GM18868 (cell line): ENCODE measurements around the gene ITGA2B.
"Not testable (repeated sequence)": the region's sequence is repeated elsewhere in the genome, so short reads cannot be mapped to it uniquely, and the experiment has no call there.

Source experiments
- ATAC-seq: cut with Tn5 transposase; IDR thresholded peaks from one replicate; pipeline ENCODE4 v1.9.1; 2021; ENCODE audit warnings: mild to moderate bottlenecking, moderate library complexity; ENCODE audit not compliant: unreplicated experiment

ITGA2B gene

DNA sequence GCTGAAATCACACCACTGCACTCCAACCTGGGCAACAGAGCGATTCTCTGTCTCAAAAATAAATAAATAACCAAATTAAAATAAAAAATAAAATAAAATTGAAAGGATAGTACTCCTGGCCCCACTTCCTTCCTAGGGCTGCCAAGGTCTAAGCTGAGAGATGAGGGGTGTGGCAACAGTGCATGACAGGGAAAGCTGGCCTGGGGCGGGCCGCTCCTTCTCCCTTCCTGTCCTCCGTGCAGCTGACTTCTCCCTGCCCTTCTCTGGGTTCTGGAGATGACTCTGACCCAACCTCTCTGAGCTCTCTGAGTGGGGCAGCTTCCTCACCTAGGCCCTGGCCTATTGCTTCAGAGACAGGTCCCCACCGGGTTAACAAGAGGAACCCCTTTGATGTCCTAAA lies 56.1 kb downstream of the ITGA2B start:
- ATAC-seq, result no peak

DNA sequence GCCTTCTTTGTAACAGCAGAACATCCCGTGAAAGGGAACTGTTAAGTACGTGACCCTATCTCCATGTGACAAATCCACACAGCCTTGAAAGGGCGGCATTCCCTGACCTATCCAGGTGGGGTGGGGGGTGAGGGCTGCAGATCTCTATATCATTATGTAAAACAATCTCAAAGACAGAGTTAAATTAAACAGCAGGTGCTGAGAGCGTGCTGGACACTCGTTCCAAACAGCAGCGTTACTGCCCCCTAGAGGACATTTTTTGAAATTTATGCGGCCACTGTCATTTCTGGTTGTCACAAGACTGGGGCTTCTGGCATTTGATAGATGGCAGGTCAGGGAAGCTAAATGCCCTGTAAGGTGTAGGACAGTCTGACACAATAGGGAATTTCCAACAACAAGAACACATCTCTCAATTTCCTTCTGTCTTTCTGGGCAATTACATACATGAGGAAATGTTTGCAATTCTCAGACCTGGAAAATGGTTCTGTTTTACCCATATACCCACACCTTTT lies 58.1 kb downstream of the ITGA2B start:
- ATAC-seq, result no peak

DNA sequence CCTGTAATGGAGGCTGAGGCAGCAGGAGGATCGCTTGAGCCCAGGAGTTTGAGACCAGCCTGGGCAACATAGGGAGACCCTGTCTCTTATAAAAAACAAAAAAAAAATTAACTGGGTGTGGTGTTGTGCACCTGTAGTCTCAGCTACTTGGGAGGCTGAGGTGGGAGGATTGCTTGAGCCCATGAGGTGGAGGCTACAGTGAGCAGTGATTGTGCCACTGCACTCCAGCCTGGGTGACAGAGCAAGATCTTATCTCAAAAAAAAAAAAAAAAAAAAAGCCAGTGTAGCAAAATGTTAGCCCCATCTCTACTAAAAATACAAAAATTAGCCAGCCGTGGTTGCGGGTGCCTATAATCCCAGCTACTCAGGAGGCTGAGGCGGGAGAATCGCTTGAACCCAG lies 59.2 kb downstream of the ITGA2B start:
- not testable (repeated sequence) for ATAC-seq

DNA sequence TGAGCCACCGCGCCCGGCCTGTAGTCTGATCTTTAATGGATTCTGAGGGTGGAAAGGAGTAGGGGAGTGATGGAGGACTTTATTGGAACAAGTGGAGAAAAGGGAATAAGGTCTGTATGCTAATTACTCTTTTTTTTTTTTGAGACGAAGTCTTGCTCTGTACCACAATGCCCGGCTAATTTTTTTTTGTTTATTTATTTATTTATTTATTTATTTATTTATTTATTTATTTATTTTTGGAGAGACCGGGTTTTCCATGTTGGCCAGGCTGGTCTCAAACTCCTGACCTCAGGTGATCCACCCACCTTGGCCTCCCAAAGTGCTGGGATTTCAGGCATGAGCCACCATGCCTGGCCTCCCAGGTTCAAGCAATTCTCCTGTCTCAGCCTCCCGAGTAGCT lies 59.9 kb downstream of the ITGA2B start:
- ATAC-seq, result not testable (repeated sequence)

DNA sequence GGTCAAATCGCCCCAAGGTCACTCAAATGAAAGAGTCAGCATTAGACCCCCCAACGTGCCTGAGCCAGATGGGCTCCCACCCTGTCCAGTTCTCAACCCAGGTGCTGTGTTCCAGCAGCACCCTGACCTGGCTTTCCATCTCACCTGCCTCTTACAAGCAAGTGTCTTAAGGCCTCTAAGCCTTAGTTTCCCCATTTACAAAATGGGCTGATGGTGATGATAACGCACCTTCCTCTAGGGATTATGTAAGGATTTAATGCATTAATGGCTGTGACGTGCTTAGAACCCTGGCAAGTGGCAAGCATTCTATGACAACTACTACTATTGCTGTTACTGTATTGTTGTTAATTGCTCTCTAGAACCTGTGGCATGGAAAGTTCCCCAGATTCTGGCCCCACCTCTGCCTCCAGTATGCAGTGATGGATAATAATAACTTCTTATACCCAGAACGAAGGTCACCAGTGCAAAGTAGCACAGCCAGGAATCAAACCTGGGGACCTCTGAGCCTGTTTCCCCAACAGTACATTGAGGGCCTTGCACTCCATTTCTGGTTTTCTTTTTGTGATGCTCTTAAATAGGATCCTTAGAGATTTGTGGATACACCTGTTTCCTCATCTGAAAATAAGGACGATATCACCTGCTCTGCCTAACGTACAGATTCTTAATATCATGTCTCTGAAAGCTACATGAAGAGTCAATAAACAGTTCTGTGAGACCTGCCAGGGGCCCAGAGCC lies 61.6 kb downstream of the ITGA2B start:
- ATAC-seq, result no peak

DNA sequence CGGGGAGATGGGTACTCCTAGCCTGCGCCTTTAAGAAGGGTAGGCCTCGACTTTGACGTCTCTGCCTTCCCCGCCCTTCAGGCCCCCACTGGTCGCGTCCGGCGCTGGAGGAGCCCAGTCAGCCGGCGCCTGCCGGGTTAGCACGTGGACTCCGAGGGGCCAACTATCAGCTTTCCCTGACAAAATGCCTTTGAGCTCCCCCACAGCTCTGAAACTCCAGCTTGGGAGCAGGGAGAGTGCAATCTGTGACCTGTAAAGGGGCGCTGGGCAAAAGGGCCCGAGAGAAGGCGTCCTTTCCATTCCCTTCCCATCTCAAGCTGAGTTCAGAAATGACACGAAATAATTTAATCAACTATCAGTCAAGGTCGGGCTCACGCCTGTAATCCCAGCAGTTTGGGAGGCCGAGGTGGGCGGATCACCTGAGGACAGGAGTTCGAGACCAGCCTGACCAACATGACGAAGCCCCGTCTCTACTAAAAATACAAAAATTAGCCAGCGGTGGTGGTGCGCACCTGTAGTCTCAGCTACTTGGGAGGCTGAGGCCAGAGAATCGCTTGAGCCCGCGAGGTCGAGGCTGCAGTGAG lies 62.5 kb downstream of the ITGA2B start:
- ATAC-seq, result peak; percentile 51

DNA sequence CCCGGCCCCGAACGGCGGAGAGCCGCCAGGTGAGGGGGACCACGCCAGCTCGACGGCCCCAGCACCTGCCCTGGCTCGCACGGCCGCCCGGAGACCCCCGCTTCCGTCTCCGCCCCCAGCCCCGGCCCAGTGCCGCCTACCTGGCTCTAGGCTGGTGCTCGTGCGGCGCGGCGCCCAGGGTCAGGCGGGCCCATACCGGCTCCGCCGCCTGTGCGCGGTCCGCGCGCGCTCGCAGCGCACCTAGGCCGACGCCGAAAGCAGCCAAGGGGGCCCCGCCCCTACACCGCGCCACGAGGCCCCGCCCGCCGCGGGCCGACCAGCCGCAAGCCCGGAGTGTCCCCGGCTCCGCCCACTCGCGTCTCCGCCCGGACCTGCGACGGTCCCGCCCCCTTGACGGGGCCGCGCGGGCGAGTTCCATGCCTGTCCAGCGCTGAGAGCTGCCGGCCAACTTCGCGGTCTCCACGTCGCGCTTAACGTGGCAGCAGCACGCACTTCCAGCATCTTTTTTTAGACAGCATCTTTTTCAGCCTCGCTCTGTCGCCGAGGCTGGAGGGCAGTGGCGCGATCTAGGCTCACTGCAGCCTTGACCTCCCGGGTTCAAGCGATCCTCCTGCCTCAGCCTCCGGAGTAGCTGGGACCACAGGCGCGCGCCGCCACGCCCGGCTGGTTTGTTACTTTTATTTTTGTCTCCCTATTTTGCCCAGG lies 64.7 kb downstream of the ITGA2B start, which contains the start of gene SLC25A39:
Gene SLC25A39, minus strand, starts transcription at position 253 of the 705 bp plus-strand sequence. CDS start 1,261 bp downstream, outside the sequence.
- peak; percentile 65 for ATAC-seq

DNA sequence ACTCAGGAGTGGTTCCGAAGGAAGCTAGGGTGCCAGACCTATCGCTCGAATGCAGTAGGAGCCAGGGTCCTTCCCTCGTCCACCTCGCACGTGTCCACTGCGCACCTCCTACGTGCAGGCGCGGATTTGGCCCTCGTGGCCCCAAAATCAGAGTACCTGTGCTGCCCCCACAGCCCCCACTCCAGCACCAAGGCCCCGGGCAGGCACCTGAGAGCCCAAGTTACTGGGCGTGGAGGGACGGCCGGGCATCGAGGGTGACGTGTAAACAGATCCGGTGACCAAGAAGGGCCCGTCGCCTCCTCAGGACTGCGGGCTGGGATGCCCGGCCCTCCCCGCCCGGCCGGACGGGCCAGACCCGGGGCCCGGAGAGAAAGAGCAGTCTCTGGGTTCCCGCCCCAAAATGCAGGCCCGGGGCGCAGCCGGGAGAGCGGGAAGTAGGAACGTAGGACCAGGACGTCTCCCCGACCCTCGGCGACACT lies 65.3 kb downstream of the ITGA2B start:
- ATAC-seq, result no peak

DNA sequence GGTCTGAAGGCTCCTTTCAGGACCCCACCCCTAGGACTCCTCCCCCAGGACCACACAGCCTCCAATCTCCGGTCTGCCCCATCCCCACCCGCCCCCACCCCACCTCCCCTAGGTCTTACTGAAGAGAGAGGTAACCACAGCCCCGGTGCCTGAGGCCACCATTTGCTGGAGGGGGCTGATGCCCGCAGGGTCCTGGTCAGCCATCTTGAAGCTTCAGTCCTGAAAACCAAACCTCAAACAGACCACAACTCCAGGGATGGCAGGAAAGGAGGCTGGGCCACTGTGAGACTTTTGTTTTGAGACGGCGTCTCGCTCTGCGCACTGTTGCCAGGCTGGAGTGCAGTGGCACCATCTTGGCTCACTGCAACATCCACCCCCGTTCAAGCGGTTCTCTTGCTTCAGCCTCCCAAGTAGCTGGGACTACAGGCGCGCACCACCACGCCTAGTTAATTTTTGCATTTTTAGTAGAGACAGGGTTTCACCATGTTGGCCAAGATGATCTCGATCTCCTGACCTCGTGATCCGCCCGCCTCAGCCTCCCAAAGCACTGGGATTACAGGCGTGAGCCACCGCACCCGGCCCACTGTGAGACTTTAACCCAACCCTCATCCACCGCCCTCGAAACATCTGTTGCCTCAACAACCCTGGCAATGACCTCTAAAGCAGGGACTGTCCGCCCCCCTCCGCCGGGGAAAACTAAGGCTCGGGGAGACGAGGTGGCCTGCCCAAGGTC lies 65.9 kb downstream of the ITGA2B start:
- ATAC-seq, result no peak

DNA sequence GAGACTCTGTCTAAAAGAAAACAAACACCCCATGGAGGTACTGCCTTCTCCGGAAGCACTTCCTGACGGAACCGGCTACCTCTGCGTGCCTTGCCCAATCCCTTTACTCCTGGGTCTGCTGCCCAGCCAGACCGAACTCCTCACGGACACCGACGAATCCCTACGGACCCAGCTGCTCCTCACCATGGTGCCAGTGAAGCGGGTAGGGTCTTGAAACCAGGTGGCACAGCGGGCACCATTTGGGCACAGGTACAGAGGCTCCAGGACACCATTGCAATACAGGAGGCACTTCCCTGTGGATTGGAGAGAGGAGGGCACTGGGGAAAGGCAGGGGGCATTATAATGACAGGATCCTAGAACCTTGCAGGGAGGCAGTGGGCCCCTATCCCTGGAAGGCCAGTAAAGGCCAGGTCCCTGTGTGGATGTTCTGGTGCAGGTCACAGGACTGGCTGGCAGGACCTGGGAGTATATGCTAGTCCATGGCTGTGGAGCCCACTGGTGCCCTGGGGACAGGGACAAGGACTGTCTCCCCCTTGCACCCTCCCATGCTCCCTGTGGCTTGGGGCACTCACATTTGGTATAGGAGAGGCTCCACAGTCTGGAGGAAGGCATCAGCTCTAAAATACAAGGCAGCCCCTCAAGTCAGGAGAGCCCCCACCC lies 67.1 kb downstream of the ITGA2B start:
- no peak for ATAC-seq
